ENCODE measurements around the gene CFAP61. TPM values are rescaled to one million over a fixed set of nuclear protein-coding genes. Genes with fewer than 3 reads are reported as not detected.

CFAP61 gene
- total RNA-seq, 4 donors from 2014 or later = 17.1 to 94.8 (median 41.4) TPM

- peaks cover 0 to 17% of the 10 kb centered on the region in 2 donors for H3K36me3 ChIP-seq
- no peaks in the 10 kb centered on the region for H3K27me3 ChIP-seq
- no peak overlapping the region for H3K27ac ChIP-seq
- DNase-seq (no peak), ATAC-seq (no peak)
- H3K4me1 ChIP-seq = peaks cover 0 to 8% of the 10 kb centered on the region in 2 donors
- TF ChIP-seq CTCF (IDR thresholded peaks at IDR 0.05 in 4 of 5, conservative IDR thresholded peaks at IDR 0.05 in 1 of 5) = no peak
- no peak for TF ChIP-seq POLR2A (IDR thresholded peaks at IDR 0.05)
- in situ Hi-C loops (cut with MboI; ENCODE audit: low sequenced_read_pairs in 4 of 4) = no loop called here
- intact Hi-C loops (cut with DNase I; ENCODE audit: low total_unique reads) = no loop called here
- H3K9me3 ChIP-seq = no peaks in the 10 kb centered on the region
- no peak overlapping the region for H3K4me3 ChIP-seq
Observed at GRCh38 chr20:20404633-20405032, 352.3 kb downstream of the CFAP61 start.

- ATAC-seq = no peak
Observed at GRCh38 chr20:20405623-20406022, 353.3 kb downstream of the CFAP61 start.

GRCh38 chr20:20406306-20406705, 354.0 kb downstream of the CFAP61 start:
- Histone ChIP-seq H3K4me1 (peaks cover 0 to 8% of the 10 kb centered on the region in 2 donors), H3K4me3 (no peak overlapping the region), H3K27me3 (no peaks in the 10 kb centered on the region), H3K27ac (no peak overlapping the region), H3K36me3 (peaks cover 0 to 17% of the 10 kb centered on the region in 2 donors), H3K9me3 (no peaks in the 10 kb centered on the region)
- no peak for TF ChIP-seq CTCF (IDR thresholded peaks at IDR 0.05 in 4 of 5, conservative IDR thresholded peaks at IDR 0.05 in 1 of 5)
- TF ChIP-seq POLR2A (IDR thresholded peaks at IDR 0.05) = no peak
- ATAC-seq (no peak), DNase-seq (no peak)
- in situ Hi-C loops (cut with MboI; ENCODE audit: low sequenced_read_pairs in 4 of 4) (no loop called here), intact Hi-C loops (cut with DNase I; ENCODE audit: low total_unique reads) (no loop called here)

More at GRCh38 chr20:20405623-20406022, 353.3 kb downstream of the CFAP61 start:
- intact Hi-C loops (cut with DNase I; ENCODE audit: low total_unique reads) = no loop called here
- no peak overlapping the region for H3K27ac ChIP-seq
- no peak overlapping the region for H3K4me3 ChIP-seq
- H3K27me3 ChIP-seq = no peaks in the 10 kb centered on the region
- H3K36me3 ChIP-seq = peaks cover 0 to 17% of the 10 kb centered on the region in 2 donors
- peaks cover 0 to 8% of the 10 kb centered on the region in 2 donors for H3K4me1 ChIP-seq
- no peaks in the 10 kb centered on the region for H3K9me3 ChIP-seq
- DNase-seq = no peak
- in situ Hi-C loops (cut with MboI; ENCODE audit: low sequenced_read_pairs in 4 of 4) = no loop called here
- no peak for TF ChIP-seq POLR2A (IDR thresholded peaks at IDR 0.05)

- no peak for TF ChIP-seq CTCF (IDR thresholded peaks at IDR 0.05 in 4 of 5, conservative IDR thresholded peaks at IDR 0.05 in 1 of 5)
- TF ChIP-seq POLR2A (IDR thresholded peaks at IDR 0.05) = no peak
- H3K4me3 ChIP-seq = no peak overlapping the region
- H3K4me1 ChIP-seq = peaks cover 0 to 8% of the 10 kb centered on the region in 2 donors
- no peak overlapping the region for H3K27ac ChIP-seq
- intact Hi-C loops (cut with DNase I; ENCODE audit: low total_unique reads) = no loop called here
- H3K9me3 ChIP-seq = no peaks in the 10 kb centered on the region
- H3K36me3 ChIP-seq = peaks cover 0 to 10% of the 10 kb centered on the region in 2 donors
- no peaks in the 10 kb centered on the region for H3K27me3 ChIP-seq
- DNase-seq = no peak
- no peak for ATAC-seq
- in situ Hi-C loops (cut with MboI; ENCODE audit: low sequenced_read_pairs in 4 of 4) = no loop called here
Observed at GRCh38 chr20:20407891-20408805, 355.8 kb downstream of the CFAP61 start.

GRCh38 chr20:20409331-20409730, 357.0 kb downstream of the CFAP61 start:
- DNase-seq (no peak), ATAC-seq (no peak)
- Histone ChIP-seq H3K36me3 (peaks cover 0 to 10% of the 10 kb centered on the region in 2 donors), H3K27me3 (no peaks in the 10 kb centered on the region), H3K27ac (no peak overlapping the region), H3K4me1 (peaks cover 0 to 8% of the 10 kb centered on the region in 2 donors), H3K9me3 (no peaks in the 10 kb centered on the region), H3K4me3 (no peak overlapping the region)
- in situ Hi-C loops (cut with MboI; ENCODE audit: low sequenced_read_pairs in 4 of 4) (no loop called here), intact Hi-C loops (cut with DNase I; ENCODE audit: low total_unique reads) (no loop called here)
- TF ChIP-seq CTCF (IDR thresholded peaks at IDR 0.05 in 4 of 5, conservative IDR thresholded peaks at IDR 0.05 in 1 of 5) = no peak
- TF ChIP-seq POLR2A (IDR thresholded peaks at IDR 0.05) = no peak
